ENCODE data around the gene LRRC9. TPM values are rescaled to one million over a fixed set of nuclear protein-coding genes. Genes with fewer than 3 reads are reported as not detected.
"Not testable (repeated sequence)": the region's sequence is repeated elsewhere in the genome, so short reads cannot be mapped to it uniquely, and the experiment has no call there.

LRRC9 gene
- total and polyA plus RNA-seq, 7 donors = not detected

GRCh38 chr14:60095231-60095630 is 175.3 kb downstream of the LRRC9 start:
- H3K27ac ChIP-seq = peak overlapping the region in 1 of 4 donors; percentile 97
- DNase-seq = no peak
- intact Hi-C loops (cut with DNase I) = no loop called here
- H3K4me1 ChIP-seq = peaks cover 0 to 32% (median 25%) of the 10 kb centered on the region in 4 donors
- H3K9me3 ChIP-seq = no peaks in the 10 kb centered on the region
- peaks cover 0 to 3% (median 0%) of the 10 kb centered on the region in 4 donors for H3K36me3 ChIP-seq
- no peaks in the 10 kb centered on the region for H3K27me3 ChIP-seq
- no peak for TF ChIP-seq CTCF (IDR thresholded peaks at IDR 0.05)
- no peak for TF ChIP-seq EP300 (IDR thresholded peaks at IDR 0.05)
- no peak for TF ChIP-seq POLR2AphosphoS5 (IDR thresholded peaks at IDR 0.05)
- no peak for TF ChIP-seq POLR2A (IDR thresholded peaks at IDR 0.05)
- no peak overlapping the region for H3K4me3 ChIP-seq

- 25 to 56% methylated on average over 3 of the region's 3 CpGs for WGBS, 2 donors
- no peaks in the 10 kb centered on the region for H3K27me3 ChIP-seq
- intact Hi-C loops (cut with DNase I) = no loop called here
These were observed 176.0 kb downstream of the LRRC9 start for GRCh38 chr14:60095781-60096450.

GRCh38 chr14:60097974-60098373 is 178.0 kb downstream of the LRRC9 start:
- Histone ChIP-seq H3K27me3 (no peaks in the 10 kb centered on the region), H3K27ac (no peak overlapping the region), H3K9me3 (no peaks in the 10 kb centered on the region), H3K4me1 (peaks cover 0 to 41% (median 32%) of the 10 kb centered on the region in 4 donors), H3K4me3 (no peak overlapping the region), H3K36me3 (peaks cover 0 to 3% (median 0%) of the 10 kb centered on the region in 4 donors)
- WGBS, 2 donors = 97 to 98% methylated on average over 6 of the region's 6 CpGs
- intact Hi-C loops (cut with DNase I) = no loop called here
- TF ChIP-seq EP300 (IDR thresholded peaks at IDR 0.05) (no peak), POLR2A (IDR thresholded peaks at IDR 0.05) (no peak), CTCF (IDR thresholded peaks at IDR 0.05) (no peak), POLR2AphosphoS5 (IDR thresholded peaks at IDR 0.05) (no peak)
- no peak for DNase-seq

More at GRCh38 chr14:60095781-60096450, 176.0 kb downstream of the LRRC9 start:
- DNase-seq = no peak
- peaks cover 0 to 3% (median 0%) of the 10 kb centered on the region in 4 donors for H3K36me3 ChIP-seq
- H3K27ac ChIP-seq = no peak overlapping the region
- H3K9me3 ChIP-seq = no peaks in the 10 kb centered on the region
- H3K4me1 ChIP-seq = peaks cover 0 to 32% (median 25%) of the 10 kb centered on the region in 4 donors
- TF ChIP-seq CTCF (IDR thresholded peaks at IDR 0.05) (no peak), EP300 (IDR thresholded peaks at IDR 0.05) (no peak), POLR2AphosphoS5 (IDR thresholded peaks at IDR 0.05) (no peak), POLR2A (IDR thresholded peaks at IDR 0.05) (no peak)
- H3K4me3 ChIP-seq = no peak overlapping the region

GRCh38 chr14:60099855-60100254 is 179.9 kb downstream of the LRRC9 start:
- H3K27ac ChIP-seq; H3K27me3 ChIP-seq; intact Hi-C loops (cut with DNase I); H3K4me3 ChIP-seq; DNase-seq; H3K9me3 ChIP-seq; H3K36me3 ChIP-seq: not testable (repeated sequence)
- peaks cover 0 to 29% (median 19%) of the 10 kb centered on the region in 4 donors for H3K4me1 ChIP-seq
- 92 to 96% methylated on average over 7 of the region's 7 CpGs for WGBS, 2 donors

GRCh38 chr14:60101786-60102185 is 181.8 kb downstream of the LRRC9 start:
- Histone ChIP-seq H3K4me3 (no peak overlapping the region), H3K27me3 (no peaks in the 10 kb centered on the region), H3K9me3 (no peaks in the 10 kb centered on the region), H3K27ac (no peak overlapping the region), H3K4me1 (peaks cover 0 to 31% (median 16%) of the 10 kb centered on the region in 4 donors), H3K36me3 (peaks cover 0 to 3% (median 0%) of the 10 kb centered on the region in 4 donors)
- no peak for DNase-seq
- intact Hi-C loops (cut with DNase I) = no loop called here
- WGBS, 2 donors = 94 to 97% methylated on average over 1 of the region's 1 CpG
- TF ChIP-seq POLR2AphosphoS5 (IDR thresholded peaks at IDR 0.05) = no peak
- no peak for TF ChIP-seq CTCF (IDR thresholded peaks at IDR 0.05)
- no peak for TF ChIP-seq POLR2A (IDR thresholded peaks at IDR 0.05)
- TF ChIP-seq EP300 (IDR thresholded peaks at IDR 0.05) = no peak
